MCF 10A (cell line): ENCODE data around the gene DNAJC6. TPM values are rescaled to one million over a fixed set of nuclear protein-coding genes. Genes with fewer than 3 reads are reported as not detected.

Experiments
- BruUV-seq: library from RNA; stranded (reverse); fragments of 400-500 nt; replicated peaks from 2 replicates; lab custom pipeline; 2021; lab: Mats Ljungman, UMichigan
- CTCF ChIA-PET: fragments of 300-600 bp; sonication (Branson Sonifier 250); formaldehyde crosslinking; extraction: SDS; loops from one replicate; lab custom pipeline; 2021; ENCODE audit warnings: antibody characterized with exemption, inconsistent platforms; lab: Yijun Ruan, JAX
- POLR2A ChIA-PET: fragments of 300-600, 350-650 bp; sonication (Branson Sonifier 250); formaldehyde crosslinking; extraction: SDS; loops from one replicate; lab custom pipeline; 2020; ENCODE audit warnings: antibody characterized with exemption, inconsistent platforms; lab: Yijun Ruan, JAX
- DNase-seq: peaks from one replicate; pipeline ENCODE4 v3.0.0-alpha.2; 2018; ENCODE audit not compliant: unreplicated experiment
- H3K27ac Mint-ChIP-seq: one replicate; pipeline ENCODE4 v1.8.0; 2022; ENCODE audit warnings: mild to moderate bottlenecking, low read depth, mixed read lengths; ENCODE audit not compliant: unreplicated experiment
- H3K27me3 Mint-ChIP-seq: one replicate; pipeline ENCODE4 v1.8.0; 2022; ENCODE audit warnings: mixed read lengths; ENCODE audit not compliant: insufficient read depth, unreplicated experiment
- H3K36me3 Mint-ChIP-seq: one replicate; pipeline ENCODE4 v1.8.0; 2022; ENCODE audit warnings: mild to moderate bottlenecking, moderate library complexity, mixed read lengths; ENCODE audit not compliant: insufficient read depth, unreplicated experiment
- H3K4me1 Mint-ChIP-seq: one replicate; pipeline ENCODE4 v1.8.0; 2022; ENCODE audit warnings: mixed read lengths; ENCODE audit not compliant: insufficient read depth, unreplicated experiment
- H3K4me3 Mint-ChIP-seq: one replicate; pipeline ENCODE4 v1.8.0; 2022; ENCODE audit warnings: mild to moderate bottlenecking, moderate library complexity, mixed read lengths; ENCODE audit not compliant: unreplicated experiment
- H3K9me3 Mint-ChIP-seq: one replicate; pipeline ENCODE4 v1.8.0; 2022; ENCODE audit warnings: mixed read lengths; ENCODE audit not compliant: unreplicated experiment
- intact Hi-C: fragments of 100-400 bp; cut with micrococcal nuclease; formaldehyde crosslinking; loops from 2 replicates; pipeline ENCODE4 v1.14.1; 2022
- total RNA-seq: library from RNA; stranded (reverse); gene quantifications from 2 replicates; pipeline ENCODE4 v1.2.3, GENCODE V29; 2022
- TF ChIP-seq, protein P1 (sequence below): fragments of 200-600 bp; IDR thresholded peaks from one replicate; pipeline ENCODE4 v1.8.0; 2022; ENCODE audit warnings: antibody characterized with exemption, mild to moderate bottlenecking; ENCODE audit not compliant: unreplicated experiment

Gene DNAJC6
- total RNA-seq, 1 experiment from 2014 or later = 7.9 TPM

- H3K36me3 Mint-ChIP-seq = no peaks in the 10 kb centered on the region
- ChIA-PET CTCF (interaction anchor here (0.6 to 1.1 kb wide), 2 partner anchors 257 to 741 kb away, joined by 3 to 4 read pairs; no protein-coding TSS in a partner anchor), POLR2A (interaction anchor here (0.7 to 1.0 kb wide), 2 partner anchors 8 to 95 kb away, joined by 3 to 4 read pairs; no protein-coding TSS in a partner anchor)
- BruUV-seq = no TSS peak
- H3K27ac Mint-ChIP-seq = no peak overlapping the region
- DNase-seq = no peak
- no peak overlapping the region for H3K4me3 Mint-ChIP-seq
- H3K4me1 Mint-ChIP-seq = peaks cover 5% of the 10 kb centered on the region
- H3K9me3 Mint-ChIP-seq = no peaks in the 10 kb centered on the region
- TF ChIP-seq, protein P1, sequence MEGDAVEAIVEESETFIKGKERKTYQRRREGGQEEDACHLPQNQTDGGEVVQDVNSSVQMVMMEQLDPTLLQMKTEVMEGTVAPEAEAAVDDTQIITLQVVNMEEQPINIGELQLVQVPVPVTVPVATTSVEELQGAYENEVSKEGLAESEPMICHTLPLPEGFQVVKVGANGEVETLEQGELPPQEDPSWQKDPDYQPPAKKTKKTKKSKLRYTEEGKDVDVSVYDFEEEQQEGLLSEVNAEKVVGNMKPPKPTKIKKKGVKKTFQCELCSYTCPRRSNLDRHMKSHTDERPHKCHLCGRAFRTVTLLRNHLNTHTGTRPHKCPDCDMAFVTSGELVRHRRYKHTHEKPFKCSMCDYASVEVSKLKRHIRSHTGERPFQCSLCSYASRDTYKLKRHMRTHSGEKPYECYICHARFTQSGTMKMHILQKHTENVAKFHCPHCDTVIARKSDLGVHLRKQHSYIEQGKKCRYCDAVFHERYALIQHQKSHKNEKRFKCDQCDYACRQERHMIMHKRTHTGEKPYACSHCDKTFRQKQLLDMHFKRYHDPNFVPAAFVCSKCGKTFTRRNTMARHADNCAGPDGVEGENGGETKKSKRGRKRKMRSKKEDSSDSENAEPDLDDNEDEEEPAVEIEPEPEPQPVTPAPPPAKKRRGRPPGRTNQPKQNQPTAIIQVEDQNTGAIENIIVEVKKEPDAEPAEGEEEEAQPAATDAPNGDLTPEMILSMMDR = no peak
- intact Hi-C loops = no loop called here
- H3K27me3 Mint-ChIP-seq = no peaks in the 10 kb centered on the region
Observed at GRCh38 chr1:65321879-65322278, 12.5 kb downstream of the DNAJC6 start.

DNA sequence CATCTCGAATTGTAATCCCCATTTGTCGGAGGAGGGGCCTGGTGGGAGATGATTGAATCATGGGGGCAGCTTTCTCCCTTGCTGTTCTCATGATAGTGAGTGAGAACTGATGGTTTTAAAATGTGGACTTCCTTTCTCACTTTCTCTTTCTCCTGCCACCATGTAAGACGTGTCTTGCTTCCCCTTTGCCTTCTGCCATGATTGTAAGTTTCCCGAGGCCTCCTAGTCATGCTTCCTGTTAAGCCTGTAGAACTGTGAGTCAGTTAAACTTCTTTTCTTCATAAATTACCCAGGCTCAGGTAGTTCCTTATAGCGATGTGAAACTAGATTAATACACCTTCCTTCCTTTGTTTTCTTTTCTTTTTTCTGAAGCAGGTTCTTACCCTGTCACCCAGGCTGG, 13.9 kb downstream of the DNAJC6 start:
- intact Hi-C loops = no loop called here
- Mint-ChIP-seq H3K27ac (peak overlapping the region; percentile 14), H3K4me1 (peaks cover 5% of the 10 kb centered on the region), H3K27me3 (no peaks in the 10 kb centered on the region), H3K4me3 (no peak overlapping the region), H3K36me3 (no peaks in the 10 kb centered on the region), H3K9me3 (no peaks in the 10 kb centered on the region)
- CTCF ChIA-PET = interaction anchor here (0.6 kb wide), 1 partner anchor 95 kb away, joined by 3 read pairs; no protein-coding TSS in a partner anchor
- POLR2A ChIA-PET = interaction anchor here (0.5 to 1.0 kb wide), 3 partner anchors 10 to 95 kb away, joined by 3 read pairs; no protein-coding TSS in a partner anchor
- no peak for DNase-seq
- no TSS peak for BruUV-seq
- TF ChIP-seq, protein P1 = no peak

DNA sequence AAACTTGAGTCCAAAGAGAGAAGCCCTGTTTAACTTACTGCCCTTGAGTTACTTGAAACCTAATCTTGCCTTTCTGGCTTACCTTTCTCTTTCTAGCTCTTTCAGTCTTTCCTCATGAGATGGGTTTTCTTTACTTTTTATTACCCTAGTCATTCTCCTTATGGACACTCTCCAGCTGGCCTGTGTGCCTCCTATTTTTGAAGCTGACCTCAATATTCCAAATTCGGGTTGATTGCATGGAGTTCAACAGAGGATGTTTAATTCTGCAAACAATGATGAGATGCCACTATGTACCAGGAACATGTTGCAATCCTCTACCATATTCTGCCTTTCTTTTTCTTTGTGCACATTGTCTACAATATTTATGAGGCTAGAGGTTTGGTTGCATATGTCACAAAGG, 20.7 kb downstream of the DNAJC6 start:
- ChIA-PET CTCF (interaction anchor here (0.8 kb wide), 1 partner anchor 14 kb away, joined by 3 read pairs; no protein-coding TSS in a partner anchor), POLR2A (no interaction called here)
- intact Hi-C loops = no loop called here
- TF ChIP-seq, protein P1 = no peak
- Mint-ChIP-seq H3K4me1 (peaks cover 6% of the 10 kb centered on the region), H3K27ac (no peak overlapping the region), H3K4me3 (no peak overlapping the region), H3K27me3 (no peaks in the 10 kb centered on the region), H3K36me3 (no peaks in the 10 kb centered on the region), H3K9me3 (no peaks in the 10 kb centered on the region)
- DNase-seq = no peak
- BruUV-seq = no TSS peak

- no peak for DNase-seq
- BruUV-seq = no TSS peak
- ChIA-PET CTCF (interaction anchor here (0.7 to 1.0 kb wide), 3 partner anchors 15 to 249 kb away, joined by 3 to 5 read pairs (median 4); no protein-coding TSS in a partner anchor), POLR2A (no interaction called here)
- intact Hi-C loops = no loop called here
- peaks cover 6% of the 10 kb centered on the region for H3K4me1 Mint-ChIP-seq
- no peaks in the 10 kb centered on the region for H3K9me3 Mint-ChIP-seq
- H3K27me3 Mint-ChIP-seq = no peaks in the 10 kb centered on the region
- no peak overlapping the region for H3K4me3 Mint-ChIP-seq
- TF ChIP-seq, protein P1 = no peak
- no peak overlapping the region for H3K27ac Mint-ChIP-seq
- H3K36me3 Mint-ChIP-seq = no peaks in the 10 kb centered on the region
Observed at GRCh38 chr1:65330822-65331221, 21.5 kb downstream of the DNAJC6 start.
